ENCODE measurements around the gene ARHGEF12. TPM values are rescaled to one million over a fixed set of nuclear protein-coding genes. Genes with fewer than 3 reads are reported as not detected.

ARHGEF12 gene
- polyA plus RNA-seq, 1 donor (not counting 4 experiments of a cell fraction or from before 2014, with no cell fraction given) = 28.8 TPM

GRCh38 chr11:120513436-120514315, 177.5 kb downstream of the ARHGEF12 start:
- Histone ChIP-seq H3K9me1 (ENCODE audit: control insufficient read depth, extremely low read depth, insufficient read depth, low read length) (no peaks in the 10 kb centered on the region), H3K4me2 (ENCODE audit: control insufficient read depth, extremely low read depth, insufficient read depth, low read depth, low read length) (no peak overlapping the region), H3K27me3 (ENCODE audit: control insufficient read depth, extremely low read depth, insufficient read depth, low read length) (peaks cover 47% of the 10 kb centered on the region), H3K27ac (ENCODE audit: control insufficient read depth, insufficient read depth, low read length) (no peak overlapping the region), H3K9me3 (ENCODE audit: control insufficient read depth, low read depth, low read length) (no peaks in the 10 kb centered on the region), H3K4me1 (ENCODE audit: control insufficient read depth, extremely low read depth, insufficient read depth, low read length) (no peaks in the 10 kb centered on the region), H3K79me2 (ENCODE audit: control insufficient read depth, insufficient read depth, low read length) (no peaks in the 10 kb centered on the region), H3K4me3 (ENCODE audit: control insufficient read depth in 2 of 3, extremely low read depth in 1 of 3, insufficient read depth in 2 of 3, low read depth in 1 of 3, low read length in 3 of 3) (no peak overlapping the region), H3K36me3 (ENCODE audit: control insufficient read depth in 2 of 2, extremely low read depth in 1 of 2, insufficient read depth in 2 of 2, low read length in 2 of 2) (no peaks in the 10 kb centered on the region), H3K9ac (ENCODE audit: control insufficient read depth, extremely low read depth, insufficient read depth, low read length) (no peak overlapping the region), H2AFZ (ENCODE audit: control insufficient read depth, low read length) (no peak overlapping the region), H4K20me1 (ENCODE audit: control insufficient read depth, extremely low read depth, insufficient read depth, low read length) (no peaks in the 10 kb centered on the region)
- TF ChIP-seq EZH2 (IDR thresholded peaks at IDR 0.05; ENCODE audit: low read length) = no peak
- TF ChIP-seq CTCF (optimal IDR thresholded peaks at IDR 0.05 in 1 of 3, IDR thresholded peaks at IDR 0.05 in 1 of 3, conservative IDR thresholded peaks at IDR 0.05 in 1 of 3; ENCODE audit: extremely low read depth in 1 of 3, insufficient read depth in 2 of 3, low read length in 3 of 3) = no peak
- DNase-seq (ENCODE audit: low read depth, low spot score) = no peak
- FAIRE-seq = no peak
- dilution Hi-C loops (cut with MboI; ENCODE audit: extremely low pct_ligation_motif_present, low sequenced_read_pairs) = loop anchor here (25.0 kb wide), 1 partner anchor 424 kb away; no protein-coding TSS in a partner anchor

GRCh38 chr11:120514541-120515121, 178.4 kb downstream of the ARHGEF12 start:
- FAIRE-seq (no peak), DNase-seq (ENCODE audit: low read depth, low spot score) (no peak)
- no peak overlapping the region for H3K4me3 ChIP-seq (ENCODE audit: control insufficient read depth in 2 of 3, extremely low read depth in 1 of 3, insufficient read depth in 2 of 3, low read depth in 1 of 3, low read length in 3 of 3)
- no peak overlapping the region for H3K27ac ChIP-seq (ENCODE audit: control insufficient read depth, insufficient read depth, low read length)
- H3K79me2 ChIP-seq (ENCODE audit: control insufficient read depth, insufficient read depth, low read length) = no peaks in the 10 kb centered on the region
- H3K27me3 ChIP-seq (ENCODE audit: control insufficient read depth, extremely low read depth, insufficient read depth, low read length) = peaks cover 47% of the 10 kb centered on the region
- no peak overlapping the region for H3K4me2 ChIP-seq (ENCODE audit: control insufficient read depth, extremely low read depth, insufficient read depth, low read depth, low read length)
- H3K9me1 ChIP-seq (ENCODE audit: control insufficient read depth, extremely low read depth, insufficient read depth, low read length) = no peaks in the 10 kb centered on the region
- no peaks in the 10 kb centered on the region for H3K36me3 ChIP-seq (ENCODE audit: control insufficient read depth in 2 of 2, extremely low read depth in 1 of 2, insufficient read depth in 2 of 2, low read length in 2 of 2)
- no peaks in the 10 kb centered on the region for H3K4me1 ChIP-seq (ENCODE audit: control insufficient read depth, extremely low read depth, insufficient read depth, low read length)
- TF ChIP-seq CTCF (optimal IDR thresholded peaks at IDR 0.05 in 1 of 3, IDR thresholded peaks at IDR 0.05 in 1 of 3, conservative IDR thresholded peaks at IDR 0.05 in 1 of 3; ENCODE audit: extremely low read depth in 1 of 3, insufficient read depth in 2 of 3, low read length in 3 of 3) (no peak), EZH2 (IDR thresholded peaks at IDR 0.05; ENCODE audit: low read length) (no peak)
- no peaks in the 10 kb centered on the region for H4K20me1 ChIP-seq (ENCODE audit: control insufficient read depth, extremely low read depth, insufficient read depth, low read length)
- no peak overlapping the region for H2AFZ ChIP-seq (ENCODE audit: control insufficient read depth, low read length)
- no peaks in the 10 kb centered on the region for H3K9me3 ChIP-seq (ENCODE audit: control insufficient read depth, low read depth, low read length)
- dilution Hi-C loops (cut with MboI; ENCODE audit: extremely low pct_ligation_motif_present, low sequenced_read_pairs) = loop anchor here (25.0 kb wide), 1 partner anchor 423 kb away; no protein-coding TSS in a partner anchor
- H3K9ac ChIP-seq (ENCODE audit: control insufficient read depth, extremely low read depth, insufficient read depth, low read length) = no peak overlapping the region
